Stimulated activated CD8-positive, alpha-beta memory T cell treated with anti-CD3 and anti-CD28 coated beads, Interleukin-4, amount 100 ng/mL, for 24 hours (primary cell): Measurements from ENCODE around the gene ZNF462.
"Not testable (repeated sequence)": the region's sequence is repeated elsewhere in the genome, so short reads cannot be mapped to it uniquely, and the experiment has no call there.

Experiments
- DNase-seq: peaks from one replicate; pipeline ENCODE4 v3.0.0-alpha.2; 2020; ENCODE audit warnings: low read depth

ZNF462 gene, protein sequence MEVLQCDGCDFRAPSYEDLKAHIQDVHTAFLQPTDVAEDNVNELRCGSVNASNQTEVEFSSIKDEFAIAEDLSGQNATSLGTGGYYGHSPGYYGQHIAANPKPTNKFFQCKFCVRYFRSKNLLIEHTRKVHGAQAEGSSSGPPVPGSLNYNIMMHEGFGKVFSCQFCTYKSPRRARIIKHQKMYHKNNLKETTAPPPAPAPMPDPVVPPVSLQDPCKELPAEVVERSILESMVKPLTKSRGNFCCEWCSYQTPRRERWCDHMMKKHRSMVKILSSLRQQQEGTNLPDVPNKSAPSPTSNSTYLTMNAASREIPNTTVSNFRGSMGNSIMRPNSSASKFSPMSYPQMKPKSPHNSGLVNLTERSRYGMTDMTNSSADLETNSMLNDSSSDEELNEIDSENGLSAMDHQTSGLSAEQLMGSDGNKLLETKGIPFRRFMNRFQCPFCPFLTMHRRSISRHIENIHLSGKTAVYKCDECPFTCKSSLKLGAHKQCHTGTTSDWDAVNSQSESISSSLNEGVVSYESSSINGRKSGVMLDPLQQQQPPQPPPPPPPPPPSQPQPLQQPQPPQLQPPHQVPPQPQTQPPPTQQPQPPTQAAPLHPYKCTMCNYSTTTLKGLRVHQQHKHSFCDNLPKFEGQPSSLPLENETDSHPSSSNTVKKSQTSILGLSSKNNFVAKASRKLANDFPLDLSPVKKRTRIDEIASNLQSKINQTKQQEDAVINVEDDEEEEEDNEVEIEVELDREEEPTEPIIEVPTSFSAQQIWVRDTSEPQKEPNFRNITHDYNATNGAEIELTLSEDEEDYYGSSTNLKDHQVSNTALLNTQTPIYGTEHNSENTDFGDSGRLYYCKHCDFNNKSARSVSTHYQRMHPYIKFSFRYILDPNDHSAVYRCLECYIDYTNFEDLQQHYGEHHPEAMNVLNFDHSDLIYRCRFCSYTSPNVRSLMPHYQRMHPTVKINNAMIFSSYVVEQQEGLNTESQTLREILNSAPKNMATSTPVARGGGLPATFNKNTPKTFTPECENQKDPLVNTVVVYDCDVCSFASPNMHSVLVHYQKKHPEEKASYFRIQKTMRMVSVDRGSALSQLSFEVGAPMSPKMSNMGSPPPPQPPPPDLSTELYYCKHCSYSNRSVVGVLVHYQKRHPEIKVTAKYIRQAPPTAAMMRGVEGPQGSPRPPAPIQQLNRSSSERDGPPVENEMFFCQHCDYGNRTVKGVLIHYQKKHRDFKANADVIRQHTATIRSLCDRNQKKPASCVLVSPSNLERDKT (N-terminal part only)

DNA sequence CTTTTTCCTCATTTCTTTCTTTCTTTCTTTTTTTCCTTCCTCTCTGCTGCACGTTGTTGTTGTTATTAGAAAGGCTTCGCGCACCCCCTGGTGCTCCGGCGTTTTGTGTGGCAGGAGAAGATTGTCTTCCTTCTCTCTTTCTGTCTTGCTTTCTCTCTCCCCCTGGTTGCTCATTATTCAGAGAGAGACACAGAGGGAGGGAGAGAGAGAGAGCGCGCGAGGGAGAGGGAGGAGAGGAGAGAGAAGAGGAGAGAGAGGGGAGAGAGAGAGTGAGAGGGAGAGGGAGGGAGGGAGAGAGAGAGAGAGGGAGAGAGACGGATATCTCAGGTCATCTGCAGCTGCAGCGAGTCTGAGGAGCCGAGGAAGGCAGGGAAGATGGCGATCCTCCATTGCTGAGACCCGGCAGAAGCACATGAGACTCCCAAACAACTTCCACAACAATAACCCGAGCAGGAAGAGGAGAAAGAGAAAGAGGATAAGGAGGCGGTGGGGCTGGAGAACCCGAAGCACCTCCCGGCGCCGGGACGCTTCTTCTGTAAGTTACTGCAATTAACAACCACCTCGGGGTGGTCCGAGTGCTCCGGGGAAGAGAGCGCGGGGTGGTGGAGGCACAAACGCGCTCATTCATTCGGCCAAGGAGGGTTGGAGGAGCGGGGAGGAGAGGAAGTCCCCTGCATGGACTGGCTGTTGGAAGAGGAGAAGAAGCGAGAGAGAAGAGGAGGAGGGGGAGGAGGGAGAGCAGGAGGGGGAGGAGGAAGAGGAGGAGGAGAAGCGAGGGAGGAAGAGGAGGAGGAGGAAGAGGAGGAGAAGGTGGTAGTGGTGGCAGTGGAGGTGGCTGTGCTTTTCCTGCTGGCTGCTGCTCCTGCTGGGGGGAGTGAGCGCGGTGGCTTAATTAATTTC is at the start of gene ZNF462:
TSS of gene ZNF462 (plus strand) at position 346 of the 900 bp plus-strand sequence. CDS start 60,218 bp downstream, outside the sequence.
- no peak for DNase-seq

DNA sequence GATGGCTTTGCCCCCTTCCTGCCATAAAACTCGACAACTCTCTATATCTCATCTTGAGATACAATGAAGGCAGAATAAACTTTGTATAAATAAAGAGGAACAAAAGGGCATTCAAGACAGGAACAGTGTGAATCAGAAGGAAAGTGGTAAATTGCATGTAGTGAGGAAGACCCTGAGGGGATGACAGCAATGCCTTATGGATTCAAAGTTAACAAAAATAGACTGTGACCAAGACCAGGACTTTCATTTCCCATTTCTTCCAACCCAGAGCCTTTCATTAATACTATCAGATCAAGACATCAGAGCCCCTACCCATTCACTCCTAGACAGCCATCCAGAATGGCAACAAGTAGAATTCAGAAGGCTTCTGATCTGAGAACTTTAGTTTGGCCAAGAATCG is 46.4 kb upstream of the ZNF462 start:
- no peak for DNase-seq

DNA sequence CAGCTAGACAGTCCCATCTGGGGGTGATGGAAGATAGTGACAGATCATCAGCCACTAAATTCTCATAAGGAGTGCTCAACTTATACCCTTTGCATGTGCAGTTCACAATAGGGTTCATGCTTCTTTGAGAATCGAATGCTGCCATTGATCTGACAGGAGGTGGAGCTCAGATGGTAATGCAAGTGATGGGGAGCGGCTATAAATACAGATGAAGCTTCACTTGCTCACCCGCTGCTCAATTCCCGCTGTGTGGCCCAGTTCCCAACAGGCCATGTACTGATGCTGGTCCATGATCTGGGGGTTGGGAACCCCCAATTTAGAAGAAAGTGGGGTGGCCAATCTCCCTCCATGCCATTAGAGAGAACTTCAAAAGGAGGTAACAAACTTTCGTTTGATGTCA is 44.9 kb upstream of the ZNF462 start:
- no peak for DNase-seq

DNA sequence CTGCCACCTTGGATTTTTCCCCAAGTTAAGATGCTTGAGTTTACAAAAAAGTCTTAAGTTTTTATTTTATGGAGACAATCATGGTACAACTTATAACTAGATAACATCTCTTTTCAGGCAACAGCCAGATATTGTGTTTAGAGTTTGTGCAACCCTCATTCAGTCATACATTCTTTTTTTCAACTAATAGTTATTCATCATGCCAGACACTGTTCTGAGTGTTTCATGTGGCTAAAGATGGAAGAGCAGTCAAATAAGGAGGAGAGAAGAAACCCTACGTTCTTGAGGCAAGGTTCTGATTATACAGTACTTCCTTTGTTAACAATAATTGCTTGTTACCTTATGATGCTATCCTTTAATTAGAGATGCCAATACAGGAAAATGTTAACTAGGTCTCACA is 42.1 kb upstream of the ZNF462 start:
- DNase-seq: no peak

DNA sequence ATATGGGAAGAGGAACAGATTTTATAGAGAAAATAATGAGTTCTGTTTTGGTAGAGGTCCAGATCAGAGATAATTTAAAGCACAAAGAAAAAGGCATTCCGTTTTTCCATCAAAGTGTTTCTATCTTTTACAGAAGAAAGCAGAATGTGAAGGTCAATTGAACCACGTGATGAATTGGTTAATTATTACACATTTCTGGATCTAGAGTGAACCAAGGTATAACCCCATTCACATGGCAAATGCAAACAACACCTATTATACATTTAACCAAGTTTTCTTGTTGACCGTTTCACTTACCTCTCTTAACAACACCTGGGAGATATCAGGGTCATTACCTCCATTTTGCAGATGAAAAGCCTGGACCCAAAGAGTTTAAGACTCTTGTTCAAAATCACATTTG is 34.9 kb upstream of the ZNF462 start:
- DNase-seq: no peak

DNA sequence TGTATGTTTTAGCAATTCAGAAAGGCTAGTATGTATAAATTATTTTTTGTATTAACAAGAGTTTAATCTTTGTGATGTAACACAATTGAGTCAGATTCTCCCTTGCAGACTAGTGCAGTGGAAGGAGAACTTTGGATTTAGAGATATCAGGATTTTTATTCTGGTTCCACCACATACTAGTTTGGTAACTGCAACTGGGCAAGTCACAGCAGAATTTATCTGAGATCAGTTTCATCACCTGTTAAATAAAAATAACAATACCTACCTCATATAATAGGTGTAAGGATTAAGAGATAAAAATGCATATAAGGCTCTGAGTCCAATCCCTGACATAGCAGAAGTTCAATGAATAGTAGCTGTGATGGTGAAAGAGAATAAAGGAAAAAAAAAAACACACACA is 34.0 kb upstream of the ZNF462 start:
- DNase-seq: no peak

DNA sequence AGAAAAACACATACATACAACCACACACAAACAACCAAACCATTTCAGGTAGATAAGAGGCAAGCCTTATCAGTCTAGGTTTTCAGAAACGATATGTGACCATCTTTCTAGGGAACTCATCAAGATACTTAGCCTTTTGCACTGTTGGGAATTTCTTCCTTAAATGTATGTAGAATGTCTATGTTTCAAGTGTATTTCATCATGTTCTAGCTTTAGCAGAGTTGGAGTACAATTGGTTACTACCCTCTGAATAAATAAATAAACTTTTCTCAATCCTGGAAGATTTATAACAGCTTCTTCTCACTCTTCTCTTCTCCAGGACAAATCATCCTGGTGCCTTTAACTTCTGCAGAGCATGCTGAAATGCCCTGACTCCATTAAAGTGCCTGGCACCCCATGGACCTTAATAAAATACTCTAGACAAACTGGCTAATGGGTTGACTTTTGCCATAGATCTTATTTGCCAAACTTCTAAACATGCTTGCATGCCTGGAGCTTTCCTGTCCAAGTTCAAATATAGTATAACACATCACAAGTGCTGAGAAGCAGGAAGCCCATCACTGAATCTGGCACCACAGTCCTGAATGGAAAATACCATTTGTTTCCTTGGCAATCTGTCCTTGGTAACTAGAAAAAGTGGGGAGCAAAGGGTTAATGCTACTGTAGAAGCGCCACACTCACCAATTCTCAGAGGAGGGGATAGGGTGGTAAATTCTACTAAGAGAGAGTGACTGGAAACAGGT is 33.1 kb upstream of the ZNF462 start:
- no peak for DNase-seq

DNA sequence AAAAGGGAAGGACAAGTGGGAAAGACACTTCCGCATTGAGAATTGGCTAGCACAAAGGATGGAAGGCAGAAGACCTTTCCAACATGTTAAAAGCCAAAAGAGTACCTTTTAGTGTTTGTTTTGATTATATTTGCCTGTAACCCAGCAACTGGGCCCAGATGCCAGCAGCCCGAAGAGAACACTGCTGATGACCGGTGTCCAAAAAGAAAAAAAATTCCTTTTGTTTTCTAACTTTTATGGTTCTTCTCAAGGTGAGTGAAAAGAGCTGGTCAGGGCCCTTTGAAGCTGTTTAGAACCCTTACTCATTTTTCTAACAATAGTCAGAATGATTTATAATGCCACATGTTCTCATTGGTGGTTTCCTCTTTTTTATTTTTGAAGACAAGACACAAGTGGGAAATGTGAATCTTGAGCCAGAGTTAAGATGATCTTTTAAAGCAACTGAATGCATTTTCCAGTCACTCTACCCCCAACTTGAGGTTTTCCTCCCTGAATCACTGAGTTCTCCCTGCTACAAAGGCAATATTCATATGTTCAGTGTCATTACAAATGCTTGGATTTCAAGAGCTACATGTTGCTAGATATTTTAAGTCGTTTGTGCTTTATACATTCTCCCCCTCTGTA is 32.3 kb upstream of the ZNF462 start:
- no peak for DNase-seq

DNA sequence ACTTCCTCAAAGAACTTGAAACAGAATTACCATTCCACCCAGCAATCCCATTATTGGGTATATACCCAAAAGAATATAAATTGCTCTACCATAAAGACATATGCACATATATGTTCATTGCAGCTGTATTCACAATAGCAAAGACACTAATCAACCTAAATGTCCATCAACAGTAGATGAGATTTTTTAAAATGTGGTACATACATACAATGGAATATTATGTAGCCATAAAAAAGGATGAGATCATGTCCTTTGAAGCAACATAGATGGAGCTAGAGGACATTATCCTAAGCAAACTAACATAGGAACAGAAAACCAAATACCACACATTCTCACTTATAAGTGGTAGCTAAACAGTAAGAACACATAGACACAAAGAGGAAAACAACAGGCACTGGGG is 28.1 kb upstream of the ZNF462 start:
- DNase-seq: no peak

DNA sequence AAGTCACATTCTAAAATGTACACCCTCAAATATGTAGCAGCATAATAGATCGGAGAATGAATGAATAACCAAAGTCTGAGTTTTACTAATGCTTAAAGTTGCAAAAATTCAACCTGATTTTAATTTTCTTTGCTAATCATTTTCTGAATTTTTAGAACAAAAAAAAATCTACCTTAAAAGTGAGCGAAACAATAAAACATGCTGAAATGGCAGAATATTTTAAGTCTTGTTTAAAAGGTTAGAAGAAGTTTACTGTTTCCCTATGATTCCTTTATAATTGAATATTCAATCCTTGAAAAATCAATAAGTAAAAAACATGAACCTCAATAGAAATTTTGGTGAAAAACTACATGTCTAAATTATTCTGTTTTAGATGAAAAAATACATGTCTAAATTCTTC is 27.1 kb upstream of the ZNF462 start:
- DNase-seq: no peak

DNA sequence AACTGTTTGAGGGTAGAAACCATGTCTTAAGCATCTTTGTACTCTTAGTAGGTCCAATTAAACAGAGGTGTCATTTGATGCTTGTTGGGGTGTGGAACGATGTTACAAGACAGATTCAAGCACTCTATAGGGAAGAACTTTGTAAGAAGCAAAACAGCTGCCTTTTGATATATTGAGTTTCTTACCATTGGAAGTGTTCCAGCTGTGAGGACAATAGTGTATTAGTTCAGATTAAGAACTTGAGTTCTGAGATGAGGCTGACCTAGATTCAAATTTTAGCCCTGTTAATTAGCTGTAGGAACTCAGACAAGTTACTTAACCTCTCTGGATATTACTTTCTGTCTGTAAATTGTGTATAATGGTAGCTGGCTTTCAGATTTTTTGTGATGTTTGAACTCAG is 19.6 kb upstream of the ZNF462 start:
- no peak for DNase-seq

DNA sequence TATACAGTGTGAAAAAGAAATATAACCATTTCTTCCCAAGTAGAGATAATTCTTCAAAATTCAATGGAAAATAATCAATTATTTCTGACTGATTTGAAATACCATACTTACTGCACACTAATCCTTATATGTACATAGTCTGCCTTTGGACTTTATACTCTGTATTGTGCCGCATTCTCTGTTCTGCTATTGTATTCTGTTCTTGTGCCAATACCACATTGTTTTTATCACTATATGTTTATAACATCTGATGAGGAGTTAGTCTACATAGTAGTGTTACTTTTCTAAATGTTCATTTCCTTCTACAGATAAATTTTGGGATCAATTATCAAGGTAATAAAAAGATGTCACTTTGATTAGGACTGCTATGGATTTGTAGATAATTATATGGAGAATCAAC is 16.7 kb upstream of the ZNF462 start:
- DNase-seq: no peak

DNA sequence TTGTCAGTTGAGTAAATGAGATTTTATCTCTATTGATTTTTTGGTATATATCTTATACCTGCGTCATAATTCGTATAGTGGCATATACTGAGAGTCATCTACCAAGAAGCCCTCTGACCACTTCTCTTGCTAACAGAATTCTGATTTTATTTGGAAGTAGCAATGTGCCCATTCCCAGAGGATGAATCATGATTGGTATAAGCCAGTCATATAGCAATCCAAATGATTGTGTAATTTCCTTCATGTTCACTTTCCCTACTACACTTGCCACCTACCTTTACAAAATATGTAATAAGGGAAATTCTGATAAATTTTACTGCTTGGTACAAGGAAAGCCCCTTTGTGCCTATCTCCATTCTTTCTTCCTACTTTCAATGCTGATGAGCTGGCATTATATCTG is 16.1 kb upstream of the ZNF462 start:
- DNase-seq: no peak

DNA sequence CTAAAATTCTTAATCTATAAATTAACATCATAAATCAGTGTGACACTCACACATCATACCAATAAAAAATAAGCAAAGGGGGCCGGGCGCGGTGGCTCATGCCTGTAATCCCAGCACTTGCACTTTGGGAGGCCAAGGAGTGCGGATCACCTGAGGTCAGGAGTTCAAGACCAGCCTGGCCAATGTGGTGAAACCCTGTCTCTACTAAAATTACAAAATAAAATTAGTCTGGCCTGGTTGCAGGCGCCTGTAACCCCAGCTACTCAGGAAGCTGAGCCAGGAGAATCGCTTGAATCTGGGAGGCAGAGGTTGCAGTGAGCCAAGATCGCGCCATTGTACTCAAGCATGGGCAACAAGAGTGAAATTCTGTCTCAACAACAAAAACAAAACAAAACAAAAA is 11.3 kb upstream of the ZNF462 start:
- not testable (repeated sequence) for DNase-seq

DNA sequence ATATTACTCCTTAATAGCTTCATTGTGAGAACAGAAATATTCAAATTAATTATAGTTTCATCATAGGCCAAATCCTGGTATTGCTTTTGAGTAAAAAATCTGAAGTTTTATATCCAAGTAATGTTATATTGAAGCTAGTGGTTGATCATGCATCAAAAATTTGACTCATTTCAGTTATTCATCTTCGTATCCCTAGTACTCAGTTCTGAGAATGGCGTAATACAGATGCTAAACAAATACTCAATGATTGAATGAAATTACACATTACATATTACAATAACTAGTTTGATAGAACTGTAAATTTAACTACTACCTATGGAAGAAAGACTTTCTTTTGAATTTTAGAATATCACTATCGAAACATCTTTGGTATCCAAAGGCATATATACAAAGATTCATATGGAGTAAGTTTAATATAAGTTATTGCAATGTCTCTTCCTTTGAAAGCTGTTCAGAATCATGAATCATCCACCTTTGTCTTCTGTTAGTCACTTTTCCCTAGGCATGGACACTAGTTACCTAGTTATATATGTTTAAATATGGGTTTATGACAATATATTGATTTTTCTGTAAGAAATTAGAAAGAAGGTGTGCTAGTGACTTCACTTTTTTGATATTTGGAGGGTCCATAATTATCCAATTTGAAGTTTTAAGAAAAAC is 5.0 kb upstream of the ZNF462 start:
- no peak for DNase-seq

DNA sequence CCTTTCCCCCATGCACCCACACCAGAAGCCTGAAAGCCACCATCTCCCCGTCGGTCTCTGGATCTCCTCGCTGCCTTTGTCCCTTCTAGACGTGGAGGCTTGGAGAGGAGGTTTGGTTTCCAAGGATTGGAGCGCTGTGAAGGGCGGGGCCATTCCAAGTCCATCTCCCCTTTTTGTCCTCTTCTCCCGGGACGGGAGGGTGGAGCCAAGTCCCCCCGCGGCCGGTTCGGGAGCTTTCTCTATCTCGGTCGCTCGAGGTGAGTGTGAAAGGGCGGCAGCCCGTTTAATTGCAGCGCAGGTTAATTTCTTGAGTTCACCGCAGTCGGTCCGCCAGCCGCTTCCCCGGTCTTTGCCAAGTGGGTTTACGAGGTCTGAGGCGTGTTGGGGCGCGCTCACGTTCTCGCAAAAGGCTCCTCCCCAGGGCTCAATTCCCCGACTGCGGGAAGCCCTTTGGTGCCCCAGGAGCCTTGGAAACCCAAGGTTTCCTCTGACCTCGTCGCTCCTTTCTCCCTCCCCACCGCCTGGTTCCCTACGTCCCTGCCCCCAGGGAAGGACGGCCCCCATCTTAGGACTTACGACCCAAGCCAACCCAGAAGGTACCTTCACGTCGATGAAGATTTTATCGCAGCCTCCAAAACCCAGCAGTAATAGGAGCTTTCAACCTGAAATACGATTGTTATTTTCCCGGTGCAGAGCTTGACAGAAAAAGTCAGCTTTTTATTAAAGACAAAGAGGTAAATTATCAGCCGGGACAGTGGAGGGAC is 2.8 kb upstream of the ZNF462 start:
- DNase-seq: no peak

DNA sequence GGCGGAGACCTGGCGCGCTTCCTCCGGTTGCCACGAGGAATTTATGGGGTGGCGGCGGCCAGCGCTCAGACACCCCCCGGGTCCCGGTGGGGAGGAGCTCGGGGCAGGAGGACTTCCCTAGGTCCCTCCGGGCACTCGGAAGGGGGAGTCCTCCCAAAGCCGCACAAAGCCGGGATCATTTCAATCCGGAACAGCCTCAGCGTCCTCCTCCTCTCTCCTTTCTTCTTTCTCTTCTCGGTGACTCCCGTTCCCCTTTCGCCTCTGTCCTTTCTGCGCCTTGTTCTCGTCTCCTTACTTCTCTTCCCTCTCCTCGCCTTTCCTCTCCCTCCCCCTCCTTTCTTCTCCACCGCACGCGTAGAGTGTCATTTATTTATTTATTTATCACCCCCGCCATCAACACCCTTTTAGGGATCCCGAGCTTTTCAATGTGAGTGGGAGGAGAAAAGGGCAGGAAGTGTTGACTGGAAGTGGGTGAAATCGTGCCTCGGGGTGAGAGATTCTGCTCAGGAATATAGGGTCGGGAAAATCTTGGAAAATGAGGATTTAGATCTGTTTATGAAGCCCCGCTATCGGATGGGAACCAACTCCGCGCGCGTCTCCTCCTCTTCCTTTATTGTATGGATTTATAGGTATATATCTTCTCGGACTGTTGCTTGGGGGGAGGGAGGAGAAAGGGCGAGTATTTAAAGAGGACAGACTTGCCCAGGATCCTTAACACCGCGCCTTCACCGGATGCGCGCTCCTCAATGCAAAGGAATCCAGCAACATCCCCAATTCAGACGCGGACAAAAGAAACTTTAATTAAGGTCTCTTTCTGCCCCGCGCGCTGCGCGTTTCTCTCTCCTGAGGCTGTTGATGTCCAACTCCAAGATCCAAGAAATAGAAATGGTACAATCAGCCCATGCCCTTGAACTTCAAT is 2.0 kb upstream of the ZNF462 start:
- no peak for DNase-seq

DNA sequence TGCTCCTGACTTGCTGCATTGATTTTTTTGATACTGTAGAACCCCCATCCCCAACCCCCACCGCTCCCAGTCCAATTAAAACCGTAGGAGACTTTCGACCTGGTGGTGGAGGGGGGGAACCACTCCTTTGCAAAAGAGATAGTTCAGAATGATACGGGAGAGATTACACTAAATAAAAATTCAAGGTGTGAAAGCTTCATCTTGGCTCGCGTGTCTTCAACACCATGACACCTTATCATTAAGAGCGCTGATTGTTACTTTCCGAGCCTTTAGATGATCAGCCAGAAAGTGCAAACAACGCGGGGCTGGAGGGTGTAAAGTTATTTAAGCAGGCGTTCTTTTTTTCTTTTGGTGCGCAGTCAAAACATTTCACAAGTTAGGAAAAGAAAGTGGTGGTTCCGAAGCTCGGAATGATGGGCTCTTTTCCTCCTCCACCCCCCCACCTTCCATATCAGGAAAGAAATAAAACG is 1.3 kb upstream of the ZNF462 start:
- DNase-seq: no peak
